IPS-11a (cell line): ENCODE measurements around the gene OXCT1.
"Not testable (repeated sequence)": the region's sequence is repeated elsewhere in the genome, so short reads cannot be mapped to it uniquely, and the experiment has no call there.

Source experiments
- H3K4me3 ChIP-seq: one replicate; pipeline ENCODE4 v1.5.1; 2013; ENCODE audit warnings: low read depth, low read length, control low read depth

The OXCT1 gene

GRCh38 chr5:41728281-41728680 is 141.9 kb downstream of the OXCT1 start:
- no peak overlapping the region for H3K4me3 ChIP-seq

GRCh38 chr5:41722359-41722950 is 147.8 kb downstream of the OXCT1 start:
- H3K4me3 ChIP-seq: no peak overlapping the region

- H3K4me3 ChIP-seq: no peak overlapping the region
Measured at GRCh38 chr5:41721516-41721915, 148.7 kb downstream of the OXCT1 start.

GRCh38 chr5:41716382-41716781 is 153.8 kb downstream of the OXCT1 start:
- H3K4me3 ChIP-seq: no peak overlapping the region

GRCh38 chr5:41714446-41714845 is 155.8 kb downstream of the OXCT1 start:
- not testable (repeated sequence) for H3K4me3 ChIP-seq

- no peak overlapping the region for H3K4me3 ChIP-seq
Measured at GRCh38 chr5:41708604-41708940, 161.7 kb downstream of the OXCT1 start.

GRCh38 chr5:41707853-41708603 is 162.2 kb downstream of the OXCT1 start:
- no peak overlapping the region for H3K4me3 ChIP-seq

GRCh38 chr5:41695920-41696582 is 174.2 kb downstream of the OXCT1 start:
- no peak overlapping the region for H3K4me3 ChIP-seq

GRCh38 chr5:41686767-41687166 is 183.5 kb downstream of the OXCT1 start:
- no peak overlapping the region for H3K4me3 ChIP-seq

GRCh38 chr5:41686191-41686590 is 184.0 kb downstream of the OXCT1 start:
- H3K4me3 ChIP-seq: no peak overlapping the region

GRCh38 chr5:41683181-41683580 is 187.0 kb downstream of the OXCT1 start:
- no peak overlapping the region for H3K4me3 ChIP-seq

- no peak overlapping the region for H3K4me3 ChIP-seq
Measured at GRCh38 chr5:41682641-41683040, 187.6 kb downstream of the OXCT1 start.

GRCh38 chr5:41681840-41682239 is 188.4 kb downstream of the OXCT1 start:
- H3K4me3 ChIP-seq: no peak overlapping the region
